Placental epithelial cell (primary cell): ENCODE data around the gene SP140L. TPM values are rescaled to one million over a fixed set of nuclear protein-coding genes. Genes with fewer than 3 reads are reported as not detected.

Experiments used
- total RNA-seq: library from RNA; depleted of rRNA; stranded (reverse); fragments of >200 nt; gene quantifications from 2 replicates; pipeline ENCODE4 v1.2.3, GENCODE V29; 2012

SP140L gene
- 2.2 and 3.1 TPM in 2 replicates for total RNA-seq

GRCh38 chr2:230326453-230327417, at the start of gene SP140L:
Gene SP140L, plus strand, starts transcription at chr2:230327193. Its CDS starts 77 bp downstream, at chr2:230327270.

GRCh38 chr2:230416061-230416721, 89.2 kb downstream of the SP140L start, which contains the start of gene SP100:
Gene SP100, plus strand, starts transcription at chr2:230416201. Its CDS starts 96 bp downstream, at chr2:230416297.

Other genes with a start within 250 kb of the SP140L start
- 27.1 and 28.7 TPM in 2 replicates for gene SP110, start 107.2 kb upstream of the SP140L start, total RNA-seq
- gene SP140, start 101.5 kb upstream of the SP140L start, total RNA-seq = not detected in 2 replicates
- gene SP100, start 89.0 kb downstream of the SP140L start, total RNA-seq = 43.2 and 73.0 TPM in 2 replicates